ENCODE data around the gene SETD1A.

The SETD1A gene

DNA sequence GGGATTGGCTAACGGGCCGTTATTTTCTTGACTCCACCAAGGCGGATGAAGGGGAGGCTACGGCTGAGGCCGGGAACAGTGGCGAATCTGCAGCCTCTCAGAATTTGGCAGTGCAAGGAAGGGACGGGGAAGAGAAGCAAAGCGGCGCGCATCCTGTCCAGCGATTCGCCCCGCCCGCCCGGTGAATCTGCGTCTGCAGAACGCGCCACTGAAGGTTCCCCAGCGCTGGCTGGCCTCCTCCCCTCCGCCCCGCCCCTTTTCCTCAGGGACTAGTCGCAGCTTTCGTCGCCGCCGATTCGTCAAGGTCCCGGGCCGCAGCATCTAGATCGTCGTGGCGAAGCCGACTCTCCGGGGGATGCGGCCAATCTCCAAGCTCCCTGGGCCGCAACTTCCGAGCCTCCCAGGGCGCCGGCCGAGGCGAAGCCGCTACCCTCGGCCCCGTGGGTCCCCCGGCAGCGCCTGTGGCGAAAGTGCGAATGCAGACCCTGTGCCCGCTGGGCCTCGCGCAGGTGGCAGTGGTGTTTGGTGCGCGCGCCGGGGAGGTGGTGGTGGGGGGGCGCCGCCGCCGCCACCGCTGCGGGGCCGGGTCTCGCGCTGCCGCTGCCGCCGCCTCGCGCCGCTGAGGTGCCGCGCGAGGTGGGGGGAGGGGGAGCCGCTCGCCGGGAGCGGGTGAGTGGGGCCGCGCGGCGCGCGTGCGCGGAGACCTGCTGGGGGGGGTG is at the start of gene SETD1A:
Gene SETD1A (plus strand): TSS at position 299 of the 719 bp plus-strand sequence. CDS start 978 bp downstream, outside the sequence.
- DNase-seq (ENCODE audit: low read depth, low spot score): peak; percentile 90

DNA sequence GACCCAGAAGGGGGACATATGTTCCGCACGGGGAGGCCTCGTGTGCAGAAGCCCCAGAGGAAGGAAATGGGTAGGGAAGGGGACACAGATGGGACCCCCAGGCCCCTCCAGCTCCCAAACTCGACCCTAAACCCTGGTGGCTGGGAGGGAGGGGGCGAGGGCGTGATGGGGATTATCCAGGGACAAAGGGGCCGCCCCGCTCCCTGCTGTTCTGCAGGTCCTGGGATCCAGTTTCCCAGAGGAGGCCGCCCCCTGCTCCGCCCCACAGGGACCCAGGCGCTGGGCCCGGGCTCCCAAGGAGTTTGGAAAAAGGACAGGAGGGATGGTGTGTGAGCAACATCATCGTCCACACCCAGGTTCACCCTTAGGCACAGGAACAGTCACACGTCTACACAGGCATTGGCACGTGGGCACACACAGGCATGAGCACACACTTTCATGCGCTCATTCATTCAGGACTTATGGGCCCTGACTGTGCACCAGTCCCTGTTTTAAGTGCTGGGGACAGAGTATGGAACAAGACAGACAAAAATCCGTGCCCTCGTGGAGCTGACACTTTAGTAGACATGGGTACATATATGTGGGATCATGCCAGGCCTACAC is 47.0 kb upstream of the SETD1A start:
- no peak for DNase-seq (ENCODE audit: low read depth, low spot score)

DNA sequence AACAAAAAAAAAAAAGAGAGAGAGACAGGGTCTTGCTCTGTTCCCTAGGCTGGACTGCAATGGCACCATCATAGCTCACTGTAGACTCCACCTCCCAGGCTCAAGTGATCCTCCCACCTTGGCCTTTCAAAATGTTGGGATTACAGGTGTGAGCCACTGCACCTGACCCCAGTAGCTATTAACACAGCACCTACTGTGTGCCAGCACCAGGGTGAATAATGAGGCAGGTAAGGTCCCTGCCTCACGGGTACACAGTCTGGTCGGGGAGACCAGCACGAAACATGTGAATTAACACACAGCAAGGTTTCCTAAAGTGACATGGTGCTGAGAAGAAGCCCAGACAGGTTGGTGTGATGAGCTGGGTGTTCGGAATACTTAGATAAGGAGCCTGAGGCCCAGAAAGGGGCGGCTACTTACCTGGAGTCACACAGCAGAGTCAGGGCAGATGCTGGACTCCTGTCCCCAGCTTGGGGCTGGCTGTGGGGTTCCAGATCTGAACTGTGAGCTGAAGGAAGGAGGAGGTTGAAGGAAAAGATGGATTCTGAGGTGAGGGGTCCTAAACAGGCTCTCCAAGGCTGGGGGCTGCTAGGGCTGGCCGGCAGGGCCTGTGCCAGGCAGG is 44.7 kb upstream of the SETD1A start:
- no peak for DNase-seq (ENCODE audit: low read depth, low spot score)

DNA sequence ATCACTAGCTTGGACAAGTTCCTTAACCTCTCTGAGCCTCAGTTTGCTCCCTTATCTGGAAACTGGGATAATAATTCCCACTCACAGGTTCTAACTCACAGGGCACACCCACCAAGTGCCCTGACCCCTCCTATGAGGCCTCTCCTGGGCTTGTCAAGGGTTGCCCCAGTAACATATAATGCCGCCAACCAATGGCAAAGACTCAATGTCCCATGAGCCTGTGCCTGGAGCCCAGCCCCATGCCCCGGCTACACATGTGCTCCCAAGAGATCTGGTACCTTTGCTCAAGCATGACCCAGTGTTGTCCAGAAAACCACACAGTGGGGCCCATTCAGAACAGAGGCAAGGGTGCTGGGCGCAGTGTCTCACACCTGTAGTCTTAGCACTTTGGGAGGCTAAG is 42.7 kb upstream of the SETD1A start:
- no peak for DNase-seq (ENCODE audit: low read depth, low spot score)

DNA sequence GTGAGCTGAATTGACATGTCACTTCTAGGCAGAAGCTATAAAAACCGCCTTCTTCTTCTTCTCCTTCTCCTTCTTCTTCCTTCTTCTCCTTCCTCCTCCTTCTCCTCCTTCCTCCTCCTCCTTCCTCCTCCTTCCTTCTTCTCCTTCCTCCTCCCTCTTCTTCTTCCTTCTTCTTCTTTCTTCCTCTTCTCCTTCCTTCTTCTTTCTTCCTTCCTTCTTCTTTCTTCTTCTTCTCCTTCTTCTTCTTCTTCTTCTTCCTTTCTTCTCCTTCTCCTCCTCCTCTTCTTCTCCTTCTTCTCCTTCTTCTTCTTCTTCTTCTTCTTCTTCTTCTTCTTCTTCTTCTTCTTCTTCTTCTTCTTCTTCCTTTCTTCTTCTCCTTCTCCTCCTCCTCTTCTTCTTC is 38.9 kb upstream of the SETD1A start:
- DNase-seq (ENCODE audit: low read depth, low spot score): no peak

DNA sequence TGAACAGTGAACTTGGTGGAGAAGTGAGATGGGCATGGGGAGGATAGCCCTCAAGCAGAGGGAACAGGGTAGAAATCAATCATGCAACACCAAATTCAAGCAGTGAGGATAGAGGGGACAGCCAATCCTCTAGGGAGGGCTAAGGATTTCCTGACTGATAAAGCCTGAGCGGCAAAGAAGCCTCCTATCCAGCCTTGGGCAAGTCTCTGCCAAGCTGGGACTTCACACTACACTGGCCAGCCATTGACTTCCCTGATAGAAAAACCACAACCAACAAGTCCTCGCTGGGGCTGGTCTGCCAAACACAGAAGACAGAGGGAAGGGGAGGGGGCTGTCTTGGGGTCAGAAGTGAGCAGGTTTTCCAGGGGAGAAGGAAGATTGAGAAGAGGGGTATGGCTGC is 36.7 kb upstream of the SETD1A start:
- no peak for DNase-seq (ENCODE audit: low read depth, low spot score)

DNA sequence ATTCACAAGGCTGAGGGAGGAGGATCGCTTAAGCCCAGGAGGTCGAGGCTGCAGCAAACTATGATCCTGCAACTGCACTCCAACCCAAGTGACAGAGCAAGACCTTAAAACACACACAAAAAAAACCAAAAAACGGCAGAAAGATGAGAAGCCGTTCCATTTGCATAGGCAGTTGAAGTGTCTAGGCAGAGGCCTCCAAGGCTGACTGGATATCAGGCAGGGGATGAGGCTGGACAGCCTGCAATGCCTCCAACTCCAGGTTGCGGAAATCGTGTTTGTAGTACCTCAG is 36.2 kb upstream of the SETD1A start:
- DNase-seq (ENCODE audit: low read depth, low spot score): no peak

DNA sequence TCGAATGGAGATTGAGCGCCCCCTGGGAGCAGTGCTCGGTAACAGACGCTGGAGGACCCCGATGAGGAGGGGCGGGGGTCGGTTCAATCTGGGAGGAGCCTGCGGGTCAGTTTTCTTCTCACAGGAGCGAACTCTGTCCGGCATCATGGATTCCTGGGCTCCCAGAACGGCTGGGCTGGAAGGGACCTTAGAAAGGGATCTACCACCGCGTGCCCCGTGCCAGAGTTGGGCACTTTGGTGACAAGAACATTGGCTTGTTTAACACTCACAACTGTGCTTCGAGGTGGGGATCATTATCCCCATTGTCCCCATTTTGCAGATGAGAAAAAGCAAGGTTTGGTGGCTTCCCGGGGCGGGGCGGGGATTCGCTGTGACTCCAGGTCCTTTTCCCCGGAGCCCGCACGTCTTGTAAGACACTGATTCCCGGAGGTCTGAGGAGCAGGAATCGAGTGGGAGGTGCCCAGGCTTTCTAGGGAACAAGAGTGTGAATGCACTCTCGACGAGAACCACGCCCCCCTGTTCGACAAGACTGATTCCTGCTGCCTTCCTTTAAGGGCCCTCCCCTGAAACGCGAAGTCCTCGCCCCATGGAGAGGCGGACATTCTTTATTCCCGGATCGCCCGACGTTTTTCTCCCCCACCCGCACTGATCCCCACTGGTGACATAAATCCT is 35.7 kb upstream of the SETD1A start:
- peak; percentile 83 for DNase-seq (ENCODE audit: low read depth, low spot score)

DNA sequence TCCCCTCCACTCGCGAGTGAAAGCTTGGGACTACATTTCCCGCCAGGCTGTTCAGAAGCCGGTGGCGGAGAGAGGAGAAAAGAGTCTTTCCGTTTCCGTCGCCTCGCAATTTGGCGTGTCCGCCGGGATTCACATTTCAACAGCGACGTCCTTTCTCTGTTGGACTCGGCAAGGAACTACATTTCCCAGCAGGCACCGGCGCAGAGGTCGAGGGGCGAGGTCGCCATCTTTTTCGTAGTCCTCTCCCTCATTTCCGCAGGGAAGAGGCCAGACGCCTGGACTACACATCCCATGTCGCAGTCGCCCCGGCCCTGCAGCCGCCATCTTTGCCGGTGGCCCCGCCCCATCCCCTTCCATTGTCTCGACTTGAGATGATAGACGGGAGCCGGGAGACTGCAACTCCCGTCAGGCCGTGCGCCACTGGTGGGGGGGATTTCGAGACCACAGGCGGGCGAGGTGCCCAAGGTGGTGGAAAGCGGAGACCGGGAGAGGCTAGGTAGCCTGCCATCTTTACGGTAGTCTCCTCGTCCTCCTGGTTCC is 35.1 kb upstream of the SETD1A start:
- peak; percentile 99 for DNase-seq (ENCODE audit: low read depth, low spot score)

DNA sequence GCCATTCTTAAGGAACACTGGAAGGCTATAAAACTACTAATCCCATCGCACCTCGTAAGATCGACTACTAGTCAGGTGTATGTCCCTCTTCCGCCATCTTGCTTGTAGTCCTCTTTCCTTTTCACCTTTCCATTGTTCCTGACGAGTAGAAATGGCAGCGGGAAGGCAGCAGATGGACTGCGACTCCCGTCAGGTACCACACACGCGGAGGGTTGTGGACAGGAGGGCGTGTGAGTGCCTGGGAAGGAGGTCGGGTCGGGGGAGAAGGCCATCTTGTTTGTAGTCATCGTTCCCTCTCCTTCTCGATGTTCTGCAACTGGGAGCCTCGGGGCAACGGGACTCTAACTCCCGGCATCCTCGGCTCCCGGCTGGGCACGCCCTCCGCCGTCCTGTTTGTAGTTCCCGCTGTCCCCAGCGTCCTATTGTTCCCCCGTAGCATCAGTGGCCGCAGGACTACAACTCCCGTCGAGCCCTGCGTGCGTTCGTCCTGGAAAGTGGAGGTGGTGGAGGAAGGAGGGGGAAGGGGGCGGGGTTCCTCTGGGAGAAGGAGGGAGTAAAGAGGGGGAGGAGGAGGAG is 34.5 kb upstream of the SETD1A start:
- DNase-seq (ENCODE audit: low read depth, low spot score): peak; percentile 100

DNA sequence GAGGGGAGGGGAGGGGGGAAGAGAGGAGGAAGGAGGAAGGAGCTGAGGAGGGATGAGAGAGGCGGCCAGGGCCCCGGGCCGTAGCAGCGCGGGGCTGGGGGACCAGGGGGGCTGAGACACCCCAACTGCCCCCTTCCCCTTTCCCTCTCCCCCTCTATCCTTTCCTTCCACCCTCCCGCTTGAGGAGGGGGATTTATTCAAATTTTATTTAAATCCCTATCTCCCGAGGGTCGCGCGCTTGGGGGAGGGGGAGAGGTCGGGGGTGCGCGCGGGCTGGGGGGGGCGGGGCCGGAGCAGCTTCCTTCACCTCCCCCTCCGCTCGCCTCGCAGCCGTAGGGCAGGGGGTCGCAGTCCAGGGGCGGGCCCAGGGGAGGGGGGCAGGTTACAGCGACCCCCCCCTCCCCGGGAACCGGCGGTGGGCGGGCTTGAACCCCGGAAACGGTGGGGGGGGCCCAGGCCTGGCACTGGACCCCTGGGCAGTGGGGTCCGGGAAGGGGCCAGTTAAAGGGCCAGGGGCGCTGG is 33.9 kb upstream of the SETD1A start, which contains the start of gene FBXL19:
Gene FBXL19 (plus strand): TSS at position 19 of the 522 bp plus-strand sequence. CDS start 2,183 bp downstream, outside the sequence.
- no peak for DNase-seq (ENCODE audit: low read depth, low spot score)

DNA sequence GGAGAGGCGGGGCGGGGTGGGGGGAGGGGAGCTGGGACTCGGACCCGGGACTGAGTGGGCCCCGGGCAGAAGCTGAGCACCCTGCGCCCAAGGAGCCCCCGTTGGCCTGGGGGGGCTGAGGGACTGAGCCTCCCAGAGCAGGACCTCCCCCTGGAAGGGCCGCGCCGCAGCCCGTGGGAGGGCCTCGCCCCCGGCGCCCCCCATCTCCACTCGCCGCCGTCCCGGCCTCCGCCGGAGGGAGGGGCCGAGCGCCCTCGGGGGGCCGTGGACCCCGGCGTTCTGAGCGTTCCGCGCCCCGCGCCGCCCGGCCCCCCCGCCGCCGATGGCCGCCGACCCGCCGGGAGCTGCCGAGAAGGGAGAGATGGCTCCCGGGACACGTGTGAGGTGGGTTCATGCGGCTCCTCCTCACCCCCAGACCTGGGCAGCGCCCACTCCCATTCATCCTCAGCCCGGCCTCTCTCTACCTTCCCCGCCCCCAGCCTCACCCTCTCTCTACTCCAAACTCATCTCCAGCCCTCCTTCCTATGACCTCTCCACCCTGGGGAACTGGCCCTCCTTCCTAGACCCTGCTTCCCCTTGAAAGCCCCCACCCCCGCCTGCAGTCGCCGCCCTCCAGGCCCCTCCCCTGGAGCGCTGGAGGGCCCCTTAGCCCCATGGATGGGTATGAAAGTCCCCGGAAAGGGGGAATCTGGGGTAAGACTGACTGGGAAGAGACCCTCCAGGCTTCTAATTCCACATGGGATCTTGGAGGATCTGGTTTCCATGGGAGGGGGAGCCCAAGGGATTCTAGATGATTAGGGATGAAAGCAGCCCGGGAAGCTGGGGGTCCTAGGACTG is 33.3 kb upstream of the SETD1A start:
- DNase-seq (ENCODE audit: low read depth, low spot score): no peak

DNA sequence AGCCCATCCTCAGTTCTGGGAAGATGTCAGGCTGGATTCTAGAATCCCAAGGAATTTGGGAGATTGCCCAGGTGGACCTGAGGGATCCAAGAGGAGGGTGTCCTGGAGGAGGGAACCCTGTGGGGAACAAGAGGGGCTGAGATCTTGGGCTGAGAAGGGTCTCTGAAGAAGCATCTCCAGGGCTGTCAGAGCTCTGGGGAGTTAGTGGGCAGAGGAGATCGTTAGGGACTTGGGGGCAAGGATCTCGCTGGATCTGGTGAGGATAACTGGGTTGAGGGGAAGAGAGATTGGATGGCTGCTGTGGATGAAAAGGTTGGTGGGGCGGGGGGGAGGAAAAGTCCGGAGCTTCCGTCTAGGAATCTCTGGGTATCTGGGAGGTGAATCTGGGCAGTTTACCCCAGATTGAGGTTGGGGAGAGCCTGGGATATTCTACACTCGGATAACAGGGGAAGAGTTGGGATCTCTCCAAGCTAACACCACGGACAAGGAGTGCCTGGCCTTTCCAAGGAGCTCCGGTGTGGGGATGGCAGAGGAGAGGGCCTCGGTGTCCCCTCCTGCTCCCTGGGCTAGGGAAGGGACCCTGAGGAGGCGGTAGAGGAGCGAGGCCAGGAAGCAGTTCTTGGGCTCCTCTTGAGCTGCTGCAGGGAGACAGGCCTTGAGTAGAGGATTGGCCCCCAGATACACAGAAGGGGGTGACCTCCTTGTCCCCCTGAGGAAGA is 32.5 kb upstream of the SETD1A start:
- DNase-seq (ENCODE audit: low read depth, low spot score): no peak

DNA sequence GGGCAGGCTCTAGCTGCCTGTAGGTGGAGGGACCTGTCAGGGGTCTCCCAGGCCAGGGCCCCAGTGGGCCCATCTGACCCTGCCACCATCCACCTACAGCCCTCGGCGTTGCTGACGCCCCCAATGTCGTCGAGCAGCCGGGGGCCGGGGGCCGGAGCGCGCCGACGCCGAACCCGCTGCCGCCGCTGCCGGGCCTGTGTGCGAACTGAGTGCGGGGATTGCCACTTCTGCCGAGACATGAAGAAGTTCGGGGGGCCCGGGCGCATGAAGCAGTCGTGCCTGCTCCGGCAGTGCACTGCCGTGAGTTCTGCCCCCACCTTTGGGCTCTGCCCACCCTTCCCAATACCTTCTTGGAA is 31.9 kb upstream of the SETD1A start:
- no peak for DNase-seq (ENCODE audit: low read depth, low spot score)

DNA sequence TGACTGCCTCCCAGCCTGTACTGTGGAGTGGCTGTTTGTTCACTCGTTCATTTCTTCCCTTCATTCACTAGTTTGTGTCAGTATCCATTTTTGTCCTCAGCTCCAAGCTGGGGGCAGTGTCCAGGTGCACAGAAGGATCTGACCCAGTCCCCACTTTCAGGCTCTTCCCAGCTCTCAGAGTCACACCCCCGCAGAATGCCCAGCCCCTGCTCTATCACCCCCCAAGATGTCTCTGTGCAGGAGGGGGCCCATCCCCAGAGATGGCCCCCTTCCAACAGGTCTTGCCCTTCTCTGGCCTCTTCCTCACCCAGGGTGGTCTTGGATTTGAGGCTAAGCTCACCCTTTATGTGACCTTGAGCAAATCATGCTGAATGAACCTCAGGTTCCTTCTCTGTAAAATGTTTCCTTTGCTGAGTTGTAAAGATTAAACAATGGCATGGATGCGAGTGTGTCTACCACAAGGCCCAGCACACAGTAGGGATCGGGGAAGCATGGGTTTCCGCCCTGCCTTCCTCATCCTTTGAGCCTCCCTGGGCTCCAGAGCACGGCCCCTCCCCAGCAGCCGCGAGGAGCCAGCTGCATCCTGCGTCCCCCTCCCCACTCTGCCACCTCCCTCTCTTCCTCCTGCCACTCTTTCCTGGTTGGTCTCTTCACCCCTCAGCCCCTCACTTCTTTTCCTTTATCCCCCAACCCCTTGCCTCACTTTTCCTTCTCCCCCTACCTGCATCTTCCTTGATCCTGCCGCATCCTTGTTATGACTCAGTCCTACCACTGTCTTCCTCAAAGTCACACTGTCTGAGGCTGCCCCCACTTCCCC is 31.4 kb upstream of the SETD1A start:
- DNase-seq (ENCODE audit: low read depth, low spot score): no peak

DNA sequence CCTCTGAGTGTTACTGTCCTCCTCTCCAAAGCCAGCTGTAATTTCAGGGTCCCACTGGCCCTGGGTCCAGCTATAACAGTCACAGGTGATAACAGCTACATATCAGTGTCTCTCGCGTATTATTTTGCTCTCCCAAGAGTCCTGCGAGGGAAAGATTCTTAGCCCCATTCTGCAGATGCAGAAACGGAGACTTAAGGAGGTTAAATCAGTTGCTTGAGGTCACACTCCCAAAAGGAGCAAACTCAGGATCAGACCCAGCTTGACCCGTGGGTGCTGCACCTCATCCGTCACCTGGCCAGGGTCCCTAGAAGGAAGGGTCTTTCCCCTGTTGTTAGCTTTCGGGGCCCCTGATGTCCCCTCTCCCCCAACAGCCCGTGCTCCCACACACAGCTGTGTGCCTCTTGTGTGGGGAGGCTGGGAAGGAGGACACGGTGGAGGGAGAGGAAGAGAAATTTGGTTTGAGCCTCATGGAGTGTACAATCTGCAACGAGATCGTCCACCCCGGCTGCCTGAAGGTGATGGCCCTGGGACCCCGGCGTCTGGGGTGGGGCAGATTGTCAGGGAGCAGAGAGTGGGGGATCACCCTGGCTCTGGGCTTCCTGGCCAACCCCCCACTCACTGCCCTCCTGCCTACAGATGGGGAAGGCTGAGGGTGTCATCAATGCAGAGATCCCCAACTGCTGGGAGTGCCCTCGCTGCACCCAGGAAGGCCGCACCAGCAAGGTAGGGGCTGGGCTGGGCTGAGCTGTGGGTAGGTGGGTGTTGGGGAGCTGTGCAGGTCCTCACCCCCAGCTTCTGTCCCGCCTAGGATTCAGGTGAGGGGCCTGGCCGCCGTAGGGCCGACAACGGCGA is 30.4 kb upstream of the SETD1A start:
- DNase-seq (ENCODE audit: low read depth, low spot score): no peak

DNA sequence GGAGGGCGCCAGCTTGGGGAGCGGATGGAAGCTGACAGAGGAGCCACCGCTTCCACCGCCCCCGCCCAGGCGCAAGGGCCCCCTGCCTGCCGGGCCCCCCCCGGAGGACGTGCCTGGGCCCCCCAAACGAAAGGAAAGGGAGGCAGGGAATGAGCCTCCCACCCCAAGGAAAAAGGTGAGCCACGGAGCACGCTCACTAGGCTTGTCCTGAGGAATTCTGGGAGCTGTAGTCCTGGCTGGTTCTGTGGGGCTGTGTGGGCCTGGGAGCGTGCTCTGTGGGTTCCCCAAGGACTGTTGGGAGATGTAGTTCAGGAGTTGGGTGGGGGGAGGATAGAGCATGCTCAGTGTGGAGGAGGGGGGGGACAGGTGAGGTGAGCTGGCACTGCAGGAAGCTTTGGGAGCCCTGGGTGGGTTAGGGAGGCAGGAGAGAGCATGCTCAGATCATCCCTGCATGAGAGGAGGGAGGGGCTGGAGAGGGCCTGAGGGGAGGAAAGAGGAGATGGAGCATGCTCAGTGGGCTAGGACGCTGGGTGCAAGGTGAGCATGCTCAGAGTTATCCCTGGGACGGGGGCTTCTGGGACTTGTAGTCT is 29.7 kb upstream of the SETD1A start:
- no peak for DNase-seq (ENCODE audit: low read depth, low spot score)

DNA sequence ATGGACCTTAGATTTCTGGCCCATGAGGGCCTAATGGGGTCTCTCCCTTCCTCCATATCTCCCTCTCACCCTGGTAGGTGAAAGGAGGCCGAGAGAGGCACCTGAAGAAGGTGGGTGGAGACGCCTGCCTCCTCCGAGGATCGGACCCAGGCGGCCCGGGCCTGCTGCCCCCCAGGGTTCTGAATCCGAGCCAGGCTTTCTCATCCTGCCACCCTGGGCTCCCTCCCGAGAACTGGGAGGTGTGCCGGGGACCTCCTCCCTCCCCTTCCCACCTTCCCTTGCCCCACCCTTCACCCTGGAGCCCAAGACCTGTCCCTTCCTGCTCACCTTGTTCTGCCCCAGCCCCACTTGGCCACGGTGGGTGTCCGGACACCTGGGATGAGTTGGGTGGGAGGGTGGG is 29.2 kb upstream of the SETD1A start:
- DNase-seq (ENCODE audit: low read depth, low spot score): no peak
